HCT116 (cell line): ENCODE data around the gene SERAC1. TPM values are rescaled to one million over a fixed set of nuclear protein-coding genes. Genes with fewer than 3 reads are reported as not detected.

Experiments used
- ATAC-seq: fragments of 200-7000 bp; cut with Tn5 transposase; 2 replicates; pipeline ENCODE4 v1.9.1; 2020; ENCODE audit warnings: mild to moderate bottlenecking, moderate library complexity
- BruUV-seq: library from RNA; stranded (reverse); fragments of 400-500 nt; replicated peaks from 2 replicates; lab custom pipeline; 2021; lab: Mats Ljungman, UMichigan
- CTCF ChIA-PET: fragments of 300-600 bp; sonication (Branson Sonifier 250); formaldehyde crosslinking; loops from one replicate; lab custom pipeline; 2021; ENCODE audit warnings: antibody characterized with exemption; lab: Charles Lee
- POLR2A ChIA-PET: fragments of 300-600, 350-600 bp; sonication (Branson Sonifier 250); formaldehyde crosslinking; loops from one replicate; lab custom pipeline; 2021; ENCODE audit warnings: antibody characterized with exemption; lab: Charles Lee
- RAD21 ChIA-PET, 2 experiments: fragments of 300-600 bp; sonication (Branson Sonifier 250); formaldehyde crosslinking; loops; one replicate each; lab custom pipeline; 2023; ENCODE audit warnings: low total read pairs in 2 of 2; ENCODE audit not compliant: uncharacterized antibody in 2 of 2, unreplicated experiment in 2 of 2, low non-redundant PET in 1 of 2; lab: Charles Lee
- DNase-seq: peaks from one replicate; pipeline ENCODE4 v3.0.0-alpha.2; 2010; ENCODE audit warnings: low read depth, low spot score
- H2AFZ ChIP-seq: fragments of 200-600 bp; shearing (Covaris generic), sonication (generic); 2 replicates; pipeline ENCODE4 v1.6.1; 2017; ENCODE audit warnings: low read depth, mixed run types, mixed read lengths, antibody characterized with exemption, low read length; ENCODE audit not compliant: poor library complexity, severe bottlenecking
- H3K27ac ChIP-seq: 2 replicates; pipeline ENCODE4 v1.5.1; 2012; ENCODE audit warnings: low read depth, low read length
- H3K27me3 ChIP-seq: fragments of 200-600 bp; sonication (generic); 2 replicates; pipeline ENCODE4 v1.6.1; 2016; ENCODE audit warnings: mixed run types, low read length, mixed read lengths; ENCODE audit not compliant: insufficient read depth
- H3K36me3 ChIP-seq, 2 experiments: fragments of 200-500 bp in 1 of 2; fragments of 200-600 bp in 1 of 2; sonication (Bioruptor generic) in 1 of 2; sonication (generic) in 1 of 2; 2 replicates each; pipeline versions ENCODE4 v1.5.1 to v1.6.1; 2014 to 2016; ENCODE audit warnings: low read length in 2 of 2, inconsistent platforms in 1 of 2, mixed read lengths in 1 of 2, mixed run types in 1 of 2; ENCODE audit not compliant: insufficient read depth in 2 of 2, control insufficient read depth in 1 of 2
- H3K4me1 ChIP-seq, 2 experiments: fragments of 200-600 bp in 1 of 2; sonication (generic) in 1 of 2; 2 replicates each; pipeline versions ENCODE4 v1.5.1 to v1.6.1; 2012 to 2017; ENCODE audit warnings: low read length in 2 of 2, inconsistent platforms in 1 of 2, mild to moderate bottlenecking in 1 of 2, mixed read lengths in 1 of 2, mixed run types in 1 of 2, moderate library complexity in 1 of 2; ENCODE audit not compliant: insufficient read depth in 2 of 2, control insufficient read depth in 1 of 2
- H3K4me2 ChIP-seq: fragments of 200-600 bp; sonication (generic); 2 replicates; pipeline ENCODE4 v1.6.1; 2017; ENCODE audit warnings: mixed run types, low read length, mixed read lengths
- H3K4me3 ChIP-seq, 2 experiments: fragments of 200-600 bp in 1 of 2; sonication (generic) in 1 of 2; replicated peaks in 1 of 2; 2 replicates each; pipeline ENCODE4 v1.5.1; 2011 to 2016; ENCODE audit warnings: low read length in 2 of 2, control low read depth in 1 of 2, low read depth in 1 of 2, mild to moderate bottlenecking in 1 of 2, mixed read lengths in 1 of 2, mixed run types in 1 of 2
- H3K79me2 ChIP-seq: fragments of 200-600 bp; sonication (generic); 2 replicates; pipeline ENCODE4 v1.6.1; 2017; ENCODE audit warnings: mild to moderate bottlenecking, mixed run types, low read length, moderate library complexity, mixed read lengths; ENCODE audit not compliant: insufficient read depth
- H3K9ac ChIP-seq: fragments of 200-600 bp; sonication (generic); 2 replicates; pipeline ENCODE4 v1.6.1; 2016; ENCODE audit warnings: low read length, mixed read lengths
- H3K9me2 ChIP-seq: fragments of 200-600 bp; sonication (generic), shearing (Covaris generic); 2 replicates; pipeline ENCODE4 v1.6.1; 2017; ENCODE audit warnings: mixed run types, mild to moderate bottlenecking, moderate library complexity; ENCODE audit not compliant: insufficient read depth
- H3K9me3 ChIP-seq, 2 experiments: fragments of 200-500 bp in 1 of 2; fragments of 200-600 bp in 1 of 2; sonication (Bioruptor generic) in 1 of 2; sonication (generic) in 1 of 2; 2 replicates each; pipeline ENCODE4 v1.6.1; 2014 to 2017; ENCODE audit warnings: low read length in 2 of 2, mixed read lengths in 2 of 2, inconsistent platforms in 1 of 2, low read depth in 1 of 2, mild to moderate bottlenecking in 1 of 2, mixed run types in 1 of 2, moderate library complexity in 1 of 2; ENCODE audit not compliant: control insufficient read depth in 1 of 2, insufficient read depth in 1 of 2
- H4K20me1 ChIP-seq: fragments of 200-600 bp; sonication (generic), shearing (Covaris generic); 2 replicates; pipeline ENCODE4 v1.6.1; 2017; ENCODE audit warnings: mixed run types, mild to moderate bottlenecking, moderate library complexity; ENCODE audit not compliant: insufficient read depth
- ATF3 ChIP-seq: IDR thresholded peaks from 2 replicates; pipeline ENCODE4 v1.6.1; 2012
- CBX3 ChIP-seq: IDR thresholded peaks from 2 replicates; pipeline ENCODE4 v1.6.1; 2012; ENCODE audit warnings: low read depth
- CEBPB ChIP-seq: IDR thresholded peaks from 2 replicates; pipeline ENCODE4 v1.6.1; 2012; ENCODE audit warnings: low read depth
- CTCF ChIP-seq, 3 experiments: fragments of 200-600 bp in 1 of 3; sonication (generic) in 1 of 3; IDR thresholded peaks in 2 of 3; conservative IDR thresholded peaks in 1 of 3; 2 replicates each; pipeline ENCODE4 v1.5.1; 2012 to 2017; ENCODE audit warnings: low read depth in 2 of 3, low read length in 2 of 3, antibody characterized with exemption in 1 of 3, borderline replicate concordance in 1 of 3, control low read depth in 1 of 3, mild to moderate bottlenecking in 1 of 3, mixed read lengths in 1 of 3, mixed run types in 1 of 3, moderate library complexity in 1 of 3; ENCODE audit not compliant: insufficient read depth in 1 of 3
- EGR1 ChIP-seq: IDR thresholded peaks from 2 replicates; pipeline ENCODE4 v1.6.1; 2012; ENCODE audit warnings: low read depth
- ELF1 ChIP-seq: IDR thresholded peaks from 2 replicates; pipeline ENCODE4 v1.6.1; 2012; ENCODE audit warnings: low read depth, borderline replicate concordance
- EZH2 ChIP-seq: fragments of 200-600 bp; sonication (generic); IDR thresholded peaks from 2 replicates; pipeline ENCODE4 v1.6.1; 2017; ENCODE audit warnings: antibody characterized with exemption, mixed run types
- FOSL1 ChIP-seq: IDR thresholded peaks from 2 replicates; pipeline ENCODE4 v1.6.1; 2012; ENCODE audit warnings: low read depth
- MAX ChIP-seq: IDR thresholded peaks from 2 replicates; pipeline ENCODE4 v1.6.1; 2012
- POLR2A ChIP-seq: IDR thresholded peaks from 2 replicates; pipeline ENCODE4 v1.7.0; 2011; ENCODE audit warnings: borderline replicate concordance; ENCODE audit not compliant: insufficient read depth, insufficient read length; ENCODE audit errors: extremely low read depth
- POLR2AphosphoS5 ChIP-seq: IDR thresholded peaks from 2 replicates; pipeline ENCODE4 v1.6.1; 2011; ENCODE audit warnings: mild to moderate bottlenecking, low read depth, low read length, moderate library complexity
- SIN3A ChIP-seq: IDR thresholded peaks from 2 replicates; pipeline ENCODE4 v1.6.1; 2012; ENCODE audit warnings: low read depth
- SRF ChIP-seq: IDR thresholded peaks from 2 replicates; pipeline ENCODE4 v1.6.1; 2012; ENCODE audit warnings: low read depth
- TCF7L2 ChIP-seq: IDR thresholded peaks from 2 replicates; pipeline ENCODE4 v1.7.0; 2011; ENCODE audit warnings: borderline replicate concordance, inconsistent platforms; ENCODE audit not compliant: insufficient read depth, insufficient read length; ENCODE audit errors: extremely low read depth
- YY1 ChIP-seq: IDR thresholded peaks from 2 replicates; pipeline ENCODE4 v1.6.1; 2011; ENCODE audit warnings: low read length, low read depth, moderate library complexity, mild to moderate bottlenecking; ENCODE audit not compliant: insufficient replicate concordance; ENCODE audit errors: extremely low read depth
- ZBTB33 ChIP-seq: IDR thresholded peaks from 2 replicates; pipeline ENCODE4 v1.6.1; 2011; ENCODE audit warnings: mild to moderate bottlenecking, low read length, moderate library complexity; ENCODE audit not compliant: insufficient replicate concordance; ENCODE audit errors: extremely low read depth
- ZFX ChIP-seq: fragments of 450-650 bp; IDR thresholded peaks from 2 replicates; pipeline ENCODE4 v1.6.1; 2017
- intact Hi-C: fragments of 100-400 bp; cut with micrococcal nuclease; formaldehyde crosslinking; loops from 2 replicates; pipeline ENCODE4 v1.10.0; 2022
- total RNA-seq: library from RNA; stranded (reverse); gene quantifications from one replicate; pipeline ENCODE4 v1.2.1, GENCODE V29; 2021; ENCODE audit not compliant: unreplicated experiment

SERAC1 gene
- total RNA-seq, 1 experiment from 2014 or later = 7.6 TPM

GRCh38 chr6:158191761-158192160 lies 23.7 kb upstream of the SERAC1 start (continued):
- TF ChIP-seq ZBTB33 (no peak), CBX3 (no peak), SIN3A (no peak)

GRCh38 chr6:158191032-158191431 lies 23.0 kb upstream of the SERAC1 start:
- Histone ChIP-seq H3K9ac (no peak overlapping the region), H2AFZ (no peak overlapping the region), H3K9me3 (no peaks in the 10 kb centered on the region), H3K4me3 (no peak overlapping the region), H3K27me3 (no peaks in the 10 kb centered on the region), H3K4me1 (no peaks in the 10 kb centered on the region), H4K20me1 (no peaks in the 10 kb centered on the region), H3K9me2 (no peaks in the 10 kb centered on the region), H3K79me2 (0 out of 2 replicates have a peak, but pooled peaks cover 3% of the 10 kb centered on the region), H3K36me3 (peaks cover 0 to 4% of the 10 kb centered on the region in 2 experiments; a peak in 1 of 4 replicates), H3K4me2 (no peak overlapping the region), H3K27ac (no peak overlapping the region)
- RAD21 ChIA-PET = no interaction called here
- TF ChIP-seq POLR2A (no peak), ATF3 (no peak), POLR2AphosphoS5 (no peak), TCF7L2 (no peak), CEBPB (no peak), ELF1 (no peak), MAX (no peak), EGR1 (no peak), SRF (no peak), FOSL1 (no peak), ZFX (no peak), CTCF (IDR thresholded peaks at IDR 0.05 in 2 of 3, conservative IDR thresholded peaks at IDR 0.05 in 1 of 3; ENCODE audit: borderline replicate concordance in 1 of 3, insufficient read depth in 1 of 3, low read depth in 2 of 3, low read length in 2 of 3) (no peak), YY1 (no peak), EZH2 (no peak), CBX3 (no peak)
- BruUV-seq = no TSS peak
- no peak for DNase-seq
- CTCF ChIA-PET = no interaction called here
- POLR2A ChIA-PET = no interaction called here
- no peak for ATAC-seq
- intact Hi-C loops = no loop called here
